ENCODE measurements around the gene COQ2.

- TF ChIP-seq CTCF (IDR thresholded peaks at IDR 0.05) (no peak), POLR2A (IDR thresholded peaks at IDR 0.05) (no peak)
Observed at GRCh38 chr4:83263106-83263505, 21.5 kb downstream of the COQ2 start.
